ENCODE data around the gene AGT. TPM values are rescaled to one million over a fixed set of nuclear protein-coding genes. Genes with fewer than 3 reads are reported as not detected.
"Not testable (repeated sequence)": the region's sequence is repeated elsewhere in the genome, so short reads cannot be mapped to it uniquely, and the experiment has no call there.

Gene AGT
- total RNA-seq, 1 experiment from 2014 or later, result not detected

DNA sequence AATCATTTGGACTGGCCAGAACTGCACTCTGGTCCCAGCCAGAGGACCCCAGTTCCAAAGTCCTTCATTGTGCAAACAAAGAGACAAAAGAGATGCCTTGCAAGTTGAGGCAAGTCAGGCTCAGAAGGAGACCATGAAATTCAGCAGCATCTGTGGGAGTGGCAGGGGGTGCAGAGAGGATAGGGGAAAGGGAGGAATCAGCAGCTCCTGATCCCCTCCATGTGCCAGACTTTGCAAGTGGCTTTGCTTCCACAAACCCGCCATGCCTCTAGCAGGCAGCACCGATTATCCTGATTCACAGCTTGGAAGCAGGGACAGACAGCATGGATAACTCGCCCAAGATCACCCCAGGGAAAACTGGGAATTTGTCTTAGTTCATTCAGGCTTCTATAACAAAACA lies 31.1 kb upstream of the AGT start:
- DNase-seq (ENCODE audit: extremely low read depth, low read depth), result no peak

DNA sequence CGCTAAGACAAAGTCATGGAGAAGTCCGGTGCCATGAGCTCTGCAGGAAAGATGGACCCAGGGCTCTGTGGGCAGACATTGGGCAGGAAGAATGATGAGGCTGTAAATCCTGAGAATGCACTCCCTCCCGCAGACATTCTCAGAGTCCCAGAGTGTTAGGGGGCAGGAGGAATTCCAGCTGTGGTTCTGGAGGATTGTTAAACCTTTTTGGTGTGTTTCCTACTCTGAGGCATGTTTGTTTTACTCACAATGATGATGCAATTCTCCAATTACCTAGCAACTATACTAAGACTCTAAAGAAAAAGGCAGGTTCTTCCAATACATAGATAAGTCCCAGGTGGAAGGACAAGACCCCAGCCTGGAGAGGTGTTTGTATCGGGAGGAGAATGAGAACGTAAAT lies 30.5 kb upstream of the AGT start:
- DNase-seq (ENCODE audit: extremely low read depth, low read depth), result no peak

DNA sequence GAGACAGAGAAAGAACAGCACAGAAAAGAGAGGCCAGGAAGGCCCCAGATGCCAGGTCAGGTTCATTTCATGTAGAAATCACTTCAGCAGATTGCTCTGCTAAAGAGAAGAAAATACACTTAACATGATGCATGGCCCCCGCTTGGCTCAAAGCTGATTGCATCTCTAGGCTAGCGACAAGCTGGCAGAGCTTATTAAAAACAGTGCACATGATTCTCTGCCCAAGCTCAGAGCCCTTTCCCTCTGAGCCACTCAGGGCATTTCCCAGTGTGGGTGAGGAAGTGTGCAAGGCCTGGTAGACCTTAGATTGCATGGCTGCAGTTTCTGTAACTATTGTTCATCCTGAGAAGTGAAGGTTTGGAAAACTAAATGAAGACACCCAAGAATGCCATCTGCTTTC lies 30.0 kb upstream of the AGT start:
- DNase-seq (ENCODE audit: extremely low read depth, low read depth), result no peak

DNA sequence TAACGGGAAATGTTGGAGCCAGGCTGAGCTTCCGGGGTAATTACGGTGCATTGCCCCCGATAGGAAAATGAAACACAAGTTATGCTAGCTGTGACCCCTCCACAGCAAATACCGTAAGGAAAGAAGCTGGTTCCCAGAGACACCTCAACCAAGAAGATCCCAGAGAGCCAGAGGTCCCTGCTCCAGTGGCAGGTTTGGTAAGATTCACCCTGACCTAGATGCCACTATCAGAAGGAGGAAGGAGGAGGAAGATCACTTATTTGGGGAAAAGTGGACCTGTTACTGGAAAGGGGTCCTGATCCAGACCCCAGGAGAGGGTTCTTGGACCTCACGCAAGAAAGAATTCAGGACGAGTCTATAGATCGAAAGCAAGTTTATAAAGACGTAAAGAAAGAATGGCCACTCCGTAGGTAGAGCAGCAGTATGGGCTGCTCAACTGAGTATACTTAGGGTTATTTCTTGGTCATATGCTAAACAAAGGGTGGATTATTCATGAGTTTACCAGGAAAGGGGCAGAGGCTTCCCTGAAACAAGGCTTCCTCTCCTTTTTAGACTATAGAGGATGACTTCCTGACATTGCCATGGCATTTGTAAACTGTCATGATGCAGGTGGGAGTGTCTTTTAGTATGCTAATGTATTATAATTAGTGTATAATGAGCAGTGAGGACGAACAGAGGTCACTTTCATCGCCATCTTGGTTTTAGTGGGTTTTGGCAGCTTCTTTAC lies 25.8 kb upstream of the AGT start:
- no peak for DNase-seq (ENCODE audit: extremely low read depth, low read depth)

DNA sequence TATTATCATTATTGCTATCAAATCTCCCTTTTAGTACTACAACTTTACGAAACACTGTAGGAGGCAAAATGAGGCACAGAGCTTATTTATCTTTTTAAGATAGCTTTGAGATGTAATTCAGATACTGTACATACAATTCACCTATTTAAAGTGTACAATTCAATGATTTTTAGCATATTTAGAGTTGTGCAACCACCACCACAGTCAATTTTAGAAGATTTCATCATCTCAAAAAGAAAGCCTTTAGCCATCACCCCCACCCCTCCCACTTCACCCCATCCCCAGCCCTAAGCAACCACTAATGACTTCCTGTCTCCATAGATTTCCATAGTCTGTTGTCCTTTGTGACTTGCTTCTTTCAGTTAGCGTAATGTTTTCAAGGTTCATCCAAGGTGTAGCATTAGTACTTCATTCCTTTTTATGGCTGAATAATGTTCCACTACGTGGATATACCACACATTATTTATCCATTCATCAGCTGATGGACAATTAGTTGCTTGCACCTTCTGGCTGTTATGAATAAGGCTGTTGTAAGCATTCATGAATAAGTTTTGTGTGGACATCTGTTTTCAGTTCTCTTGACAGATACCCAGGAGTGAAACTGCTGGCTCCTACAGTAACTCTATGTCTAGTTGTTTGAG lies 23.8 kb upstream of the AGT start:
- no peak for DNase-seq (ENCODE audit: extremely low read depth, low read depth)

DNA sequence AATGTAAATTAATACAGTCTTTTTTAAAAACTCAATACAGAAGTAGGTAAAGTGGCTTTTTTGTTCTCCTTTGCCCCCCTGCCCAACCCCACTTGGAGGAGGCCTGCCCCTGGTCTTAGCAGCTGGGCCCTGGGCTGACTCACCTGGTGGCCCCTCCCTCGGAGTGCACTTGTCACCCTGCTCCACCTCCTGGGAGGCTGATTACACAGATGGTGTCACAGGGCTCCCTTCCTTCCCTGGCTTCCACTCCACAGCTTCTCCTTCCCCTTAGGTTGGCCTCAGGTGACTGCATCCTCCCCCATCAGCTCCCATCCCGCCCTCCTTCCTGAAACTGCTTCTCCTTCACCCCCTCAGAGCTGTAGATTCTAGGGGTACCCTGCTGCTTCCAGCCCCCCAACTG lies 21.5 kb upstream of the AGT start:
- no peak for DNase-seq (ENCODE audit: extremely low read depth, low read depth)

DNA sequence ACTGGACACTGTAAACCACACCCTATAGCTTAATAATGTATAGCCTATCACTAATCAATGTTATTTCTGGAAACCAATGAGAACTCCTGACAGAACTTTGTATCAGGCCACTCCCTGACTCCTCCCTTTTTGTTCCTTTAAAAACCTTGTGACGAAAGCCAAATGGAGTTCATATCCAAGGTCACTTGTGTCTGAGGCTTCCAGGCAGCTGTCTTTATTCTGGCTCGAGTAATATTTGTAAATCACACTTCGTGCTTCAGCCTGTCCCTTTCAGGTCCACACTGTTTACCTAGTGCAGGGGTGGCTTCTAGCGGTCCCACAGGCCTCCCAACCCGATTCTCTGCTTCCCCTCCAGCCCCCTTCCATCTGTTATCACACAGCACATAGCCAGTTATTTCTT lies 17.1 kb upstream of the AGT start:
- DNase-seq (ENCODE audit: extremely low read depth, low read depth), result no peak

DNA sequence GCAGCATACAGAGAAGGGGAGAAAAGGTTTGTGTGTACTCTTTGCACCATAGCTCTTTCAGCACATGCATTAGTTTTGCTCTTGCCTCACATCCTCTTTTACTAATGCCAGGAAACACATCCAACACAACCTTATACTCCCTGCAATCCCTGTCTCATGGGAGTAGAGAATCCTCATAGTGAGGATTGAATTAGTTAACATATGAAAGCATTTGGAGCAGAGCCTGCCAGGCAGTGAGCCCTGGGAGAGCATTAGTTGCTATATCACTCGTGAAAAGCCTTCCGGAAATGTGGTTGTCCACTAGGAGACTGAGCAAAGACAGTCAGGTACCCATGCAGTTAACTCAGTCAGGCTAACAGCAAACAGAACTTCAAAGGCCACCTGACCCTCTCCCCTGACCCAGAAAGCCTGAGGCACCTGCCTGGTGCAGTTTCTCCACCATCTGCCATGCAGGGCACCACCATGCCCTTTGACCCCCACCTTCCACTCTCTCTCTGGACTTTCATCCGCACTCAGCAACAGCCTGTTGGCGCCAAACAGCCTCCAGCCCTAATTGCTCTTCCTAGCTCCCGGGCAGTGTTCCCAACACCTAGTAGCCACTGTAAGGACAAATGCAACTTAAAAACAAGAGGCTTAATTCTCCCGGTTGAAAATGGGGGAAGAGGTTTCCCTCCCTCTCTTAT lies 14.9 kb upstream of the AGT start:
- no peak for DNase-seq (ENCODE audit: extremely low read depth, low read depth)

DNA sequence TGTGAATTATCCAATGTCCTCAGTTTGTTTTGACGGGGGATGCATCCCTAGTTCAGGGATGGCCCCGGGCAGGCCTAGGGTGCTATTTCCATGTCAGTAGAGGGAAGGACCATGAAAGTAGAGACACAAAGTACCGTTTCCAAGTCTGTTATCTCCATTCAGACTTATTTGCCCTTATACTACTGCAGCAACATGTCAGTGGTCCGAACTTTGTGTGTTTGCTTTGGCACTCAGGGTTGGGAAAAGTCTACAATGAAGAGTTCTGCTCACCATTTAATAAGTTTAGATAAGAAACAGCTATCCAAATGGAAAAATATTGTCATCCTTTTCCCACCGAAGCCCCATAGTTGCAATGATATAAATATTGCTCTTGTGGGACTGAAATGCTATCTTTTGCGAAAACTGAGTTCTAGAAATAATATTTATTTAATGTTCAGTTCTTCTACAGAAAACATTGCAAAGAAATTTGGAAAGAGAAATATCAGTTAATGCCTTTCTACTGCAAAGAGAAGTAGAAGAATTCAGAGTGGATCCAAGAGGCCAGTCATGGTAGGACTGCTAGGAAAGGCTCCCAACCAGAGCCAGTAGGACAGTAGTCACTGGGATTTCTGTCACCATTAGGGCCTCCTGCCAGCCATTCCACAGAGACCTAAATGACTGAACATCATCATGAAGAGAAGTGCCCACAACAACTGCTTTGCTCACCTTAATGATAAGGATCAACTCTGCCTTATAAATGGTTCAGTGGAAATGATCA lies 11.5 kb upstream of the AGT start:
- DNase-seq (ENCODE audit: extremely low read depth, low read depth), result no peak

DNA sequence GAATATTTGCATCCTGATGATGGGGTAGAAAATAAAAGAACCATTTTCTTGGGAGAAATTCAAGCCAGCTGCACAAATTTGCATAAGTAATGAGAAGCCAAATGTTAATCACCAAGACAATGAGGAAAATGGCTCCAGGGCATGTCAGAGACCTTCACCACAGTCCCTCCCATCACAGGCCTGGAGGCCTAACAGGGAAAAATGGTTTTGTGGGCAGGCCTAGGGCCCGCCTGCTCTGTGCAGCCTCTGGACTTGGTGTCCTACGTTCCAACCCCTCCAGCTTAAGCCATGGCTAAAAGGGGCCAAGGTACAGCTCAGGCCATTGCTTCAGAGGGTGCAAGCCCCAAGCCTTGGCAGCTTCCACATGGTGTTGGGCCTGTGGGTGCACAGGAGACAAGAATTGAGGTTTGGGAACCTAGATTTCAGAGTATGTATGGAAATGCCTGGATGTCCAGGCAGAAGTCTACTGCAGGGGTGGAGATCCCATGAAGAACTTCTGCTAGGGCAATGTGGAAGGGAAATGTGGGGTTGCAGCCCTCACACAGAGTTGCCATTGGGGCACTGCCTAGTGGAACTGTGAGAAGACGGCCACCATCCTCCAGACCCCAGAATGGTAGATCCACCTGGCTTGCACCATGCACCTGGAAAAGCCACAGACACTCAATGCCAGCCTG lies 8.1 kb upstream of the AGT start:
- DNase-seq (ENCODE audit: extremely low read depth, low read depth), result not testable (repeated sequence)

DNA sequence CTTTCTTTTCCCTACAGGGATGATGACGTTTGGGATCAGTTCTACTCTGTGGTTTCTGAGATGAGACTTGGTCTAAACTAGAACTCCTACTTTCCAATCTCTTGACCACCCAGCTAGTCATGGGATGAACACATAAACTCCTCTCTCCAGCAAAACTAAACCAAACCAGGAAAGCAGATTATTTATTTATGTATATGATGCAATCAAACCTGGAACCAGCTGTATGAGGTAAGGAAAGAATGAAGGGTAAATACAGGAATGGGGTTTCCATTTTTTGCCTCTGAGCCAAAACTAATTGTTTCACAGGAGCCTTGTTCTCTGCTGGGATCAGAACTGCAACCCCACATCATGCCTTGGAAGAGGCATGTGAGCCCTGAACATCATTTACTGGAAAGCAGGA lies 3.3 kb upstream of the AGT start:
- DNase-seq (ENCODE audit: extremely low read depth, low read depth), result no peak

DNA sequence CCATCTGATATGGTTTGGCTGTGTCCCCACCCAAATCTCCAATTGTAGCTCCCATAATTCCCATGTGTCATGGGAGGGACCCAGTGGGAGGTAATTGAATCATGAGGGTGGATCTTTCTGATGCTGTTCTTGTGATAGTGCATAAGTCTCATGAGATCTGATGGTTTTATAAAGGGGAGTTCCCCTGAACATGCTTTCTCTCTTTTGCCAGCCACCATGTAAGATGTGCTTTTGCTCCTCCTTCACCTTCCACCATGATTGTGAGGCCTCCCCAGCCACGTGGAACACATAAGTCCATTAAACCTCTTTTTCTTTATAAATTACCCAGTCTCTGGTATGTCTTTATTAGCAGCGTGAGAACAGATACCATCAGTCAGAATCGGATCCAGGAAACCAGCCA lies 2.5 kb upstream of the AGT start:
- DNase-seq (ENCODE audit: extremely low read depth, low read depth), result not testable (repeated sequence)

DNA sequence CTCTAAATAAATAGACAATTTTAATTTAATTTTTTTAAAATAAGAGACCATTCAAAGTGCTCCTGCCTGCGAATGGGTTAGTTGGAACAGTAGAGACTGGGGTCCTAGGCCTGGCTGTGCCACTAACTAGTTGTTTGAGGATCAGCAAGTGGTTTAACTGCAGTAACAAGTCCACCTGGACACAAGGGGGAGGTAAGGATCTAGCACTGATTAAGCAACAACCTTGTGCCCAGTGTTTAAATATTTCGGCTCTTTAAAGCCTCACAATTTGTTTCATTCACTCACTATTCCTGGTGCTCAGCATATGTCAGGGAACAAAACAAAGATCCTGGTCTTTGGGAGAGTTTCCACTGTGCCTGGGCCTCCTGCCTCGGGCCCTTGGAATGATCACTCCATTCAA lies 1.6 kb upstream of the AGT start:
- DNase-seq (ENCODE audit: extremely low read depth, low read depth), result no peak

DNA sequence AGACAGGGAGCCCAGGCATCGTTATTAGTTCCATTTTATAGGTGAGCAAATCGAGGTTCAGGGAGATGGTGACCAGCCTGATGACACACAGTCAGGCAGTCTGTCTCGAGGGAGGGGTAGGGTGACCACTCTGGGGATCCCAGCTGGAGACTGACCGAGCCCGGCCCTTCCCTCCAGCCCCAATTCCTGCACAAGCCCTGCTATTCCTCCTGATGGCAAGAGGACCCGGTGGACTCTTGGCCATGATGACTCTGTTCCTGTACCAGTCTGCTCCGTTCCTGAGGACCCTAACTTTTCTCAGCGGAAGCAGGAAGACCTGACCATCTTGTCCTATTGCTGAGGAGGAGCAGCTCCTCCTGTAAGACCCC lies 391 bp downstream of the AGT start:
- no peak for DNase-seq (ENCODE audit: extremely low read depth, low read depth)

DNA sequence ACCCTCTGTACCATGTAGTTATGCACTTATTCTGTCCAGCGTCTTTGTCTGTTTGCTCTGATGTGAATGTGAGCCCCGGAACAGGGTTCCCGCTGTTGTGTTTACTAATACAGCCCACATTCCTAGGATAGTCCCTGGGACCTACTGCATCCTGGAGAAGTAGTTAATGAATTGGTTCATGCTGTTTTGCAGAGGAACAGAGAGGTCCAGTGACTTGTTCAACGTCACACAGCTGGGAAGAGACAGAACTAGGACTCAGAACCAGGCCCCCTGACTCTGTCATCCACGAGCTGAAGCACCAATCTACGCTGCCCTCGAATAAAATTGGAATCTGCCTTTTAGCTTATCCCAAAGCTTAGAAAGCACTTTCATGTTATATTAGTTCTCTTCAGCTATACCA lies 784 bp downstream of the AGT start:
- DNase-seq (ENCODE audit: extremely low read depth, low read depth), result no peak

DNA sequence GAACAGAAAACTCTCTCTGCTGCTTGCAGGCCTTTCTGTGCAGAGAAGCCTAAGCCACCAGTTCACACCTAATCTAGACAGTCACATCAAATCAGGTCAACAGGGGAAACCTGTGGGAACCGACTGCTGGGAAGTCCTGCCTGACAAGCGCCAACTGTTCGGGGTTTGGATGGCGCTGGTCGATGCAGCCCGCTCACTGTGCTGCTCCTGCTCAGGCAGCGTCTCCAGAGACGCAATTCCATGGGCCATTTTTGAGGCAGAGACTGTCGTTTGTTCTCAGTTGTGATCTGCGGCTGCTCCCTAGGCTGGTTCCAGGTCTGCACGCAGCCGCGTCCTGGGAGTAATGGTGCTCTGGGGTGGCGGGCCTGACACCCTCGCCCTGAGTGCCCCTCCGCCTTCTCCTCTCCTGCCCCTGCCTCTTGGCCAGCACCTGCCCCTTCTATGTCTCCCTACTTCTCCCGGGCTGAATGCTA lies 1.4 kb downstream of the AGT start:
- no peak for DNase-seq (ENCODE audit: extremely low read depth, low read depth)

DNA sequence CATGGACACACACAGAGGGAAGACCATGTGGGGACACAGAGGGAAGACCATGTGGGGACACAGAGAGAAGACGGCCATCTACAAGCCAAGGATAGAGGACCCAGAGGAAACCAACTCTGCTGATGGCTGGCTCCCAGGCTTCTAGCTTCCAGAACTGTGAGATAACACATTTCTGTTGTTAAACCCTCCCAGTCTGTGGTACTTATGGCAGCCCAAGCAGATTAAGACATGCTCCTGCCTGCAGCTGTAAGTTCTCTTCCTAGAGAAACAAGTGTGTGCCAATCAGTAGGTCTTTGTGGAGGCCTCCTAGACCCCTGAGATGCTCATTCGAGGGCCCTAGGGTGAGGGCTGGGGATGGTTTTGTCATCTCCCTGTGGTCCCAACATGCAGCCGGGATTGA lies 2.7 kb downstream of the AGT start:
- DNase-seq (ENCODE audit: extremely low read depth, low read depth), result no peak

DNA sequence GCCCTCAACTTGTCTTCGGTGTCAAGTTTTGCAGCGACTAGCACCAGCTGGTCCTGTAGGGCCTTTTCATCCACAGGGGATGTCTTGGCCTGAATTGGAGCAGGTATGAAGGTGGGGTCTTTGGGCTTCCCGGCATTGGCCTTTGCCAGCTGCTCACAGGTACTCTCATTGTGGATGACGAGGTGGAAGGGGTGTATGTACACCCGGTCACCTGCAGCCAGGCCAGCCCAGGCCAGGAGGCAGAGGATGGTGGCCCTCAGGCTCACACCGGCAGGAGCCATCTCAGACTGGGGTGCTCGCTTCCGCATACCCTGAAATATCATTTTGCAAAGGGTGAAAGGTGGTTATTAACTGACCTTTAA lies 3.4 kb downstream of the AGT start:
- no peak for DNase-seq (ENCODE audit: extremely low read depth, low read depth)

DNA sequence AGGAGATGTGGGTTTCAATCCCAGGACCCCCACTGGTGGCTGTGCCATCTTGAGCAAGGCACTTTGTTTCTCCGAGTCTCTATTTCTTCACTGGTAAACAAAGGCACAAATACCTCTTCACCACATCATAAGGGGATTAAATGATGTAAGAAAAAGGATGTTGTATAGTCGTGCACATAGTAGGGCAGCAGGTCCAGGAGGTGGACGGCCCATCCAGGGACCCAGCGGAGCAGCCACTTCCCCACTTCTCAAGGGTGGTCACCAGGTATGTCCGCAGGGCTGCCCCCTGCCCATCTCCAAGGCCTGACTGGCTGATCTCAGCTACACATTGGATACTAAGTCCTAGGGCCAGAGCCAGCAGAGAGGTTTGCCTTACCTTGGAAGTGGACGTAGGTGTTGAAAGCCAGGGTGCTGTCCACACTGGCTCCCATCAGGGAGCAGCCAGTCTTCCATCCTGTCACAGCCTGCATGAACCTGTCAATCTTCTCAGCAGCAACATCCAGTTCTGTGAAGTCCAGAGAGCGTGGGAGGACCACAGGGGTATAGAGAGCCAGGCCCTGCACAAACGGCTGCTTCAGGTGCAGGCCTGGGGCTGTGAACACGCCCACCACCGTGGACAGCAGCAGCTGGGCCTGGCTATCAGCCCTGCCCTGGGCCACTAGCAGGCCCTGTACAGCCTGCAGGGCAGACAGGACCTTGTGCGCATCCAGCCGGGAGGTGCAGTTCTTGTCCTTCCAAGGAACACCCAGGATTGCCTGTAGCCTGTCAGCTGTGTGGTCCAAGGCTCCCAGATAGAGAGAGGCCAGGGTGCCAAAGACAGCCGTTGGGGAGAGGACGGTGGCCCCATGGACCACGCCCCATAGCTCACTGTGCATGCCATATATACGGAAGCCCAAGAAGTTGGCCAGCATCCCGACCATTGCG lies 4.0 kb downstream of the AGT start:
- no peak for DNase-seq (ENCODE audit: extremely low read depth, low read depth)

Data from NCI-H460 (cell line).